HEK293 (cell line): ENCODE data around the gene SAMM50.

Source experiments
- BCL6B ChIP-seq: fragments of 450-650 bp; formaldehyde crosslinking; IDR thresholded peaks from 2 replicates; pipeline ENCODE4 v1.5.1; 2017; ENCODE audit warnings: missing biosample characterization, missing genetic modification characterization
- CTCF ChIP-seq: fragments of 450-650 bp; formaldehyde crosslinking; IDR thresholded peaks from 2 replicates; pipeline ENCODE4 v1.5.1; 2016; ENCODE audit warnings: missing biosample characterization, missing genetic modification characterization
- PATZ1 ChIP-seq: fragments of 450-650 bp; formaldehyde crosslinking; IDR thresholded peaks from 2 replicates; pipeline ENCODE4 v1.5.1; 2016; ENCODE audit warnings: missing biosample characterization, missing genetic modification characterization
- PRDM6 ChIP-seq: fragments of 450-650 bp; formaldehyde crosslinking; IDR thresholded peaks from 2 replicates; pipeline ENCODE4 v1.5.1; 2017; ENCODE audit warnings: missing biosample characterization, missing genetic modification characterization
- REPIN1 ChIP-seq: fragments of 450-650 bp; formaldehyde crosslinking; IDR thresholded peaks from 2 replicates; pipeline ENCODE4 v1.5.1; 2017; ENCODE audit warnings: missing biosample characterization, missing genetic modification characterization, low read depth
- ZBTB7A ChIP-seq: fragments of 450-650 bp; formaldehyde crosslinking; IDR thresholded peaks from 2 replicates; pipeline ENCODE4 v1.5.1; 2016; ENCODE audit warnings: low read depth, missing biosample characterization, missing genetic modification characterization
- ZNF138 ChIP-seq: fragments of 450-650 bp; formaldehyde crosslinking; IDR thresholded peaks from 2 replicates; pipeline ENCODE4 v1.5.1; 2016; ENCODE audit warnings: missing biosample characterization, missing genetic modification characterization, borderline replicate concordance
- ZNF239 ChIP-seq: fragments of 450-650 bp; formaldehyde crosslinking; IDR thresholded peaks from 2 replicates; pipeline ENCODE4 v1.5.1; 2016; ENCODE audit warnings: missing biosample characterization, missing genetic modification characterization
- ZNF26 ChIP-seq: fragments of 450-650 bp; formaldehyde crosslinking; IDR thresholded peaks from 2 replicates; pipeline ENCODE4 v1.5.1; 2016; ENCODE audit warnings: missing biosample characterization, missing genetic modification characterization
- ZNF324 ChIP-seq: fragments of 450-650 bp; formaldehyde crosslinking; IDR thresholded peaks from 2 replicates; pipeline ENCODE4 v1.5.1; 2016; ENCODE audit warnings: missing biosample characterization, missing genetic modification characterization
- ZNF335 ChIP-seq: fragments of 450-650 bp; formaldehyde crosslinking; conservative IDR thresholded peaks from 2 replicates; pipeline ENCODE4 v1.5.1; 2016; ENCODE audit warnings: missing biosample characterization, missing genetic modification characterization
- ZNF555 ChIP-seq: fragments of 450-650 bp; formaldehyde crosslinking; conservative IDR thresholded peaks from 2 replicates; pipeline ENCODE4 v1.5.1; 2017; ENCODE audit warnings: missing biosample characterization, mild to moderate bottlenecking, missing genetic modification characterization, inconsistent platforms
- ZSCAN16 ChIP-seq: fragments of 450-650 bp; formaldehyde crosslinking; IDR thresholded peaks from 2 replicates; pipeline ENCODE4 v1.5.1; 2016; ENCODE audit warnings: missing biosample characterization, missing genetic modification characterization
- ZSCAN23 ChIP-seq: fragments of 450-650 bp; formaldehyde crosslinking; IDR thresholded peaks from 2 replicates; pipeline ENCODE4 v1.5.1; 2016; ENCODE audit warnings: missing biosample characterization, missing genetic modification characterization

- TF ChIP-seq ZNF324 (tag by site-specific recombination) (no peak), CTCF (no peak), REPIN1 (tag by site-specific recombination) (no peak), ZSCAN23 (tag by site-specific recombination) (no peak), PRDM6 (no peak), ZNF26 (no peak), ZBTB7A (tag by site-specific recombination) (no peak), PATZ1 (no peak), ZNF239 (tag by site-specific recombination) (no peak), ZNF335 (tag by site-specific recombination) (no peak), ZNF138 (no peak), BCL6B (tag by site-specific recombination) (no peak), ZSCAN16 (tag by site-specific recombination) (no peak), ZNF555 (no peak)
Measured at GRCh38 chr22:43931771-43932170, 23.5 kb upstream of the SAMM50 start.
